Measurements from ENCODE around the gene FAM181B. TPM values are rescaled to one million over a fixed set of nuclear protein-coding genes. Genes with fewer than 3 reads are reported as not detected.

FAM181B gene
- polyA plus RNA-seq, 1 of the 3 experiments (the other 2 are of a cell fraction), result 0.02 TPM

DNA sequence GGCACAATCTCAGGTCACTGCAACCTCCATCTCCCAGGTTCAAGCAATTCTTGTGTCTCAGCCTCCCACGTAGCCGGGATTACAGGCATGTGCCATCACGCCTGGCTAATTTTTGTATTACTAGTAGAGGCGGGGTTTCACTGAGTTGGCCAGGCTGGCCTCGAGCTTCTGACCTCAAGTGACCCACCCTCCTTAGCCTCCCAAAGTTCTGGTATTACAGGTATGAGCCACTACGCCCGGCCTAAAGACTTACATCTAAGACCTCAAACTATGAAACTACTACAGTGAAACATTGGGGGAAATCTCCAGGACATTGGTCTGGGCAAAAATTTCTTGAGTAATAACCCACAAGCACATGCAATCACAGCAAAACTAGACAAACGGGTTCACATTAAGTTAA lies 13.8 kb upstream of the FAM181B start:
- DNase-seq, result no peak
- TF ChIP-seq YY1 (IDR thresholded peaks at IDR 0.05; ENCODE audit: low read depth) (no peak), FOSL2 (IDR thresholded peaks at IDR 0.05; ENCODE audit: borderline replicate concordance, low read depth) (no peak), CHD2 (IDR thresholded peaks at IDR 0.05; ENCODE audit: low read length, partially characterized antibody) (no peak), JUND (IDR thresholded peaks at IDR 0.05) (no peak), TEAD4 (IDR thresholded peaks at IDR 0.05; ENCODE audit: borderline replicate concordance, insufficient read depth) (no peak), FOXJ3 (CRISPR knock-in tag; IDR thresholded peaks at IDR 0.05) (no peak), FOXM1 (IDR thresholded peaks at IDR 0.05; ENCODE audit: low read depth) (no peak), SIN3A (IDR thresholded peaks at IDR 0.05; ENCODE audit: borderline replicate concordance, low read depth, low read length) (no peak), NRF1 (IDR thresholded peaks at IDR 0.05; ENCODE audit: low read depth, low read length) (no peak), POLR2AphosphoS5 (IDR thresholded peaks at IDR 0.05; ENCODE audit: low read depth, low read length) (no peak), GABPA (IDR thresholded peaks at IDR 0.05; ENCODE audit: low read depth) (no peak), RCOR1 (IDR thresholded peaks at IDR 0.05; ENCODE audit: low read length) (no peak), RAD21 (IDR thresholded peaks at IDR 0.05; ENCODE audit: low read length) (no peak), EP300 (IDR thresholded peaks at IDR 0.05; ENCODE audit: borderline replicate concordance in 1 of 2, low read depth in 1 of 2, low read length in 1 of 2) (no peak), RXRA (IDR thresholded peaks at IDR 0.05; ENCODE audit: borderline replicate concordance, low read depth) (no peak)
- TF ChIP-seq, protein P1, sequence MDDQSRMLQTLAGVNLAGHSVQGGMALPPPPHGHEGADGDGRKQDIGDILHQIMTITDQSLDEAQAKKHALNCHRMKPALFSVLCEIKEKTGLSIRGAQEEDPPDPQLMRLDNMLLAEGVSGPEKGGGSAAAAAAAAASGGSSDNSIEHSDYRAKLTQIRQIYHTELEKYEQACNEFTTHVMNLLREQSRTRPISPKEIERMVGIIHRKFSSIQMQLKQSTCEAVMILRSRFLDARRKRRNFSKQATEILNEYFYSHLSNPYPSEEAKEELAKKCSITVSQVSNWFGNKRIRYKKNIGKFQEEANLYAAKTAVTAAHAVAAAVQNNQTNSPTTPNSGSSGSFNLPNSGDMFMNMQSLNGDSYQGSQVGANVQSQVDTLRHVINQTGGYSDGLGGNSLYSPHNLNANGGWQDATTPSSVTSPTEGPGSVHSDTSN (IDR thresholded peaks at IDR 0.05), result no peak
- TF ChIP-seq, protein P2, sequence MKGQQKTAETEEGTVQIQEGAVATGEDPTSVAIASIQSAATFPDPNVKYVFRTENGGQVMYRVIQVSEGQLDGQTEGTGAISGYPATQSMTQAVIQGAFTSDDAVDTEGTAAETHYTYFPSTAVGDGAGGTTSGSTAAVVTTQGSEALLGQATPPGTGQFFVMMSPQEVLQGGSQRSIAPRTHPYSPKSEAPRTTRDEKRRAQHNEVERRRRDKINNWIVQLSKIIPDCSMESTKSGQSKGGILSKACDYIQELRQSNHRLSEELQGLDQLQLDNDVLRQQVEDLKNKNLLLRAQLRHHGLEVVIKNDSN (IDR thresholded peaks at IDR 0.05; ENCODE audit: borderline replicate concordance, low read depth), result no peak
- TF ChIP-seq, protein P3, sequence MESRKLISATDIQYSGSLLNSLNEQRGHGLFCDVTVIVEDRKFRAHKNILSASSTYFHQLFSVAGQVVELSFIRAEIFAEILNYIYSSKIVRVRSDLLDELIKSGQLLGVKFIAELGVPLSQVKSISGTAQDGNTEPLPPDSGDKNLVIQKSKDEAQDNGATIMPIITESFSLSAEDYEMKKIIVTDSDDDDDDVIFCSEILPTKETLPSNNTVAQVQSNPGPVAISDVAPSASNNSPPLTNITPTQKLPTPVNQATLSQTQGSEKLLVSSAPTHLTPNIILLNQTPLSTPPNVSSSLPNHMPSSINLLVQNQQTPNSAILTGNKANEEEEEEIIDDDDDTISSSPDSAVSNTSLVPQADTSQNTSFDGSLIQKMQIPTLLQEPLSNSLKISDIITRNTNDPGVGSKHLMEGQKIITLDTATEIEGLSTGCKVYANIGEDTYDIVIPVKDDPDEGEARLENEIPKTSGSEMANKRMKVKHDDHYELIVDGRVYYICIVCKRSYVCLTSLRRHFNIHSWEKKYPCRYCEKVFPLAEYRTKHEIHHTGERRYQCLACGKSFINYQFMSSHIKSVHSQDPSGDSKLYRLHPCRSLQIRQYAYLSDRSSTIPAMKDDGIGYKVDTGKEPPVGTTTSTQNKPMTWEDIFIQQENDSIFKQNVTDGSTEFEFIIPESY (IDR thresholded peaks at IDR 0.05; ENCODE audit: borderline replicate concordance, low read depth), result no peak
- TF ChIP-seq, protein P4, sequence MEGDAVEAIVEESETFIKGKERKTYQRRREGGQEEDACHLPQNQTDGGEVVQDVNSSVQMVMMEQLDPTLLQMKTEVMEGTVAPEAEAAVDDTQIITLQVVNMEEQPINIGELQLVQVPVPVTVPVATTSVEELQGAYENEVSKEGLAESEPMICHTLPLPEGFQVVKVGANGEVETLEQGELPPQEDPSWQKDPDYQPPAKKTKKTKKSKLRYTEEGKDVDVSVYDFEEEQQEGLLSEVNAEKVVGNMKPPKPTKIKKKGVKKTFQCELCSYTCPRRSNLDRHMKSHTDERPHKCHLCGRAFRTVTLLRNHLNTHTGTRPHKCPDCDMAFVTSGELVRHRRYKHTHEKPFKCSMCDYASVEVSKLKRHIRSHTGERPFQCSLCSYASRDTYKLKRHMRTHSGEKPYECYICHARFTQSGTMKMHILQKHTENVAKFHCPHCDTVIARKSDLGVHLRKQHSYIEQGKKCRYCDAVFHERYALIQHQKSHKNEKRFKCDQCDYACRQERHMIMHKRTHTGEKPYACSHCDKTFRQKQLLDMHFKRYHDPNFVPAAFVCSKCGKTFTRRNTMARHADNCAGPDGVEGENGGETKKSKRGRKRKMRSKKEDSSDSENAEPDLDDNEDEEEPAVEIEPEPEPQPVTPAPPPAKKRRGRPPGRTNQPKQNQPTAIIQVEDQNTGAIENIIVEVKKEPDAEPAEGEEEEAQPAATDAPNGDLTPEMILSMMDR (IDR thresholded peaks at IDR 0.05), result no peak
- TF ChIP-seq, protein P5, sequence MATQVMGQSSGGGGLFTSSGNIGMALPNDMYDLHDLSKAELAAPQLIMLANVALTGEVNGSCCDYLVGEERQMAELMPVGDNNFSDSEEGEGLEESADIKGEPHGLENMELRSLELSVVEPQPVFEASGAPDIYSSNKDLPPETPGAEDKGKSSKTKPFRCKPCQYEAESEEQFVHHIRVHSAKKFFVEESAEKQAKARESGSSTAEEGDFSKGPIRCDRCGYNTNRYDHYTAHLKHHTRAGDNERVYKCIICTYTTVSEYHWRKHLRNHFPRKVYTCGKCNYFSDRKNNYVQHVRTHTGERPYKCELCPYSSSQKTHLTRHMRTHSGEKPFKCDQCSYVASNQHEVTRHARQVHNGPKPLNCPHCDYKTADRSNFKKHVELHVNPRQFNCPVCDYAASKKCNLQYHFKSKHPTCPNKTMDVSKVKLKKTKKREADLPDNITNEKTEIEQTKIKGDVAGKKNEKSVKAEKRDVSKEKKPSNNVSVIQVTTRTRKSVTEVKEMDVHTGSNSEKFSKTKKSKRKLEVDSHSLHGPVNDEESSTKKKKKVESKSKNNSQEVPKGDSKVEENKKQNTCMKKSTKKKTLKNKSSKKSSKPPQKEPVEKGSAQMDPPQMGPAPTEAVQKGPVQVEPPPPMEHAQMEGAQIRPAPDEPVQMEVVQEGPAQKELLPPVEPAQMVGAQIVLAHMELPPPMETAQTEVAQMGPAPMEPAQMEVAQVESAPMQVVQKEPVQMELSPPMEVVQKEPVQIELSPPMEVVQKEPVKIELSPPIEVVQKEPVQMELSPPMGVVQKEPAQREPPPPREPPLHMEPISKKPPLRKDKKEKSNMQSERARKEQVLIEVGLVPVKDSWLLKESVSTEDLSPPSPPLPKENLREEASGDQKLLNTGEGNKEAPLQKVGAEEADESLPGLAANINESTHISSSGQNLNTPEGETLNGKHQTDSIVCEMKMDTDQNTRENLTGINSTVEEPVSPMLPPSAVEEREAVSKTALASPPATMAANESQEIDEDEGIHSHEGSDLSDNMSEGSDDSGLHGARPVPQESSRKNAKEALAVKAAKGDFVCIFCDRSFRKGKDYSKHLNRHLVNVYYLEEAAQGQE (IDR thresholded peaks at IDR 0.05; ENCODE audit: low read depth, low read length), result no peak
- H3K9me2 ChIP-seq, result no peaks in the 10 kb centered on the region
- no peaks in the 10 kb centered on the region for H4K20me1 ChIP-seq (ENCODE audit: insufficient read depth)
- no peak overlapping the region for H3K9ac ChIP-seq
- no peak overlapping the region for H3K4me3 ChIP-seq (ENCODE audit: low read depth in 2 of 2, low read length in 1 of 2)
- H3K79me2 ChIP-seq (ENCODE audit: insufficient read depth), result no peaks in the 10 kb centered on the region
- no peaks in the 10 kb centered on the region; the same call in 1 of the 2 replicates for H3K27me3 ChIP-seq (ENCODE audit: insufficient read depth)
- H3K9me3 ChIP-seq, result no peaks in the 10 kb centered on the region
- peaks cover 0 to 10% of the 10 kb centered on the region in 2 experiments; a peak in 2 of 4 replicates for H3K4me1 ChIP-seq (ENCODE audit: control insufficient read depth in 1 of 2, insufficient read depth in 2 of 2, low read depth in 1 of 2, low read length in 1 of 2)
- CTCF ChIA-PET, result interaction anchor here (1.1 to 1.4 kb wide), 2 partner anchors 14 to 120 kb away, joined by 3 to 5 read pairs; partner anchors contain the start of gene FAM181B
- no peaks in the 10 kb centered on the region for H3K36me3 ChIP-seq (replicated peaks in 1 of 2; ENCODE audit: control insufficient read depth in 1 of 2, insufficient read depth in 2 of 2, low read length in 1 of 2)
- no peak overlapping the region for H3K27ac ChIP-seq (ENCODE audit: low read depth in 2 of 2, low read length in 1 of 2)
- H3K4me2 ChIP-seq, result no peak overlapping the region
- H2AFZ ChIP-seq (ENCODE audit: low read depth), result no peak overlapping the region
- POLR2A ChIA-PET, result no interaction called here
- 59% methylated on average over 8 of the region's 8 CpGs for WGBS (ENCODE audit: low lambda C conversion rate)
- no peaks in the 10 kb centered on the region for H3F3A ChIP-seq (replicated peaks; ENCODE audit: insufficient read depth)
